Right lobe of liver (tissue), 4 donors: Measurements from ENCODE around the gene KIAA1958.

Experiments
- POLR2A ChIP-seq: fragments of 450-650 bp; IDR thresholded peaks from one replicate; pipeline ENCODE4 v1.6.1; 2017; ENCODE audit warnings: antibody characterized with exemption, mild to moderate bottlenecking
- TF ChIP-seq, protein P1 (sequence below), 4 donors: fragments of 200-600 bp in 3 of 4; fragments of 450-650 bp in 1 of 4; IDR thresholded peaks; one replicate each; pipeline versions ENCODE4 v1.5.1 to v1.8.0; 2016 to 2022; ENCODE audit warnings: antibody characterized with exemption in 4 of 4, mild to moderate bottlenecking in 2 of 4
- donor health status: DM: no; HTN: no; CAD: no.
- donor health status: DM: no; HTN: no; CAD: no.
- donor health status: DM: no; HTN: yes; CAD: no.

- TF ChIP-seq, protein P1, sequence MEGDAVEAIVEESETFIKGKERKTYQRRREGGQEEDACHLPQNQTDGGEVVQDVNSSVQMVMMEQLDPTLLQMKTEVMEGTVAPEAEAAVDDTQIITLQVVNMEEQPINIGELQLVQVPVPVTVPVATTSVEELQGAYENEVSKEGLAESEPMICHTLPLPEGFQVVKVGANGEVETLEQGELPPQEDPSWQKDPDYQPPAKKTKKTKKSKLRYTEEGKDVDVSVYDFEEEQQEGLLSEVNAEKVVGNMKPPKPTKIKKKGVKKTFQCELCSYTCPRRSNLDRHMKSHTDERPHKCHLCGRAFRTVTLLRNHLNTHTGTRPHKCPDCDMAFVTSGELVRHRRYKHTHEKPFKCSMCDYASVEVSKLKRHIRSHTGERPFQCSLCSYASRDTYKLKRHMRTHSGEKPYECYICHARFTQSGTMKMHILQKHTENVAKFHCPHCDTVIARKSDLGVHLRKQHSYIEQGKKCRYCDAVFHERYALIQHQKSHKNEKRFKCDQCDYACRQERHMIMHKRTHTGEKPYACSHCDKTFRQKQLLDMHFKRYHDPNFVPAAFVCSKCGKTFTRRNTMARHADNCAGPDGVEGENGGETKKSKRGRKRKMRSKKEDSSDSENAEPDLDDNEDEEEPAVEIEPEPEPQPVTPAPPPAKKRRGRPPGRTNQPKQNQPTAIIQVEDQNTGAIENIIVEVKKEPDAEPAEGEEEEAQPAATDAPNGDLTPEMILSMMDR (IDR thresholded peaks at IDR 0.05) = no peak
- TF ChIP-seq POLR2A = no peak
These were observed 177.9 kb downstream of the KIAA1958 start for GRCh38 chr9:112664531-112664930.
